HG02642 (cell line): ENCODE measurements around the gene CCDC196.

Experiments used
- ATAC-seq: cut with Tn5 transposase; IDR thresholded peaks from one replicate; pipeline ENCODE4 v1.9.1; 2021; ENCODE audit warnings: mild to moderate bottlenecking; ENCODE audit not compliant: unreplicated experiment, poor library complexity

Gene CCDC196, protein sequence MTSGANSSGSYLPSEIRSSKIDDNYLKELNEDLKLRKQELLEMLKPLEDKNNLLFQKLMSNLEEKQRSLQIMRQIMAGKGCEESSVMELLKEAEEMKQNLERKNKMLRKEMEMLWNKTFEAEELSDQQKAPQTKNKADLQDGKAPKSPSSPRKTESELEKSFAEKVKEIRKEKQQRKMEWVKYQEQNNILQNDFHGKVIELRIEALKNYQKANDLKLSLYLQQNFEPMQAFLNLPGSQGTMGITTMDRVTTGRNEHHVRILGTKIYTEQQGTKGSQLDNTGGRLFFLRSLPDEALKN

DNA sequence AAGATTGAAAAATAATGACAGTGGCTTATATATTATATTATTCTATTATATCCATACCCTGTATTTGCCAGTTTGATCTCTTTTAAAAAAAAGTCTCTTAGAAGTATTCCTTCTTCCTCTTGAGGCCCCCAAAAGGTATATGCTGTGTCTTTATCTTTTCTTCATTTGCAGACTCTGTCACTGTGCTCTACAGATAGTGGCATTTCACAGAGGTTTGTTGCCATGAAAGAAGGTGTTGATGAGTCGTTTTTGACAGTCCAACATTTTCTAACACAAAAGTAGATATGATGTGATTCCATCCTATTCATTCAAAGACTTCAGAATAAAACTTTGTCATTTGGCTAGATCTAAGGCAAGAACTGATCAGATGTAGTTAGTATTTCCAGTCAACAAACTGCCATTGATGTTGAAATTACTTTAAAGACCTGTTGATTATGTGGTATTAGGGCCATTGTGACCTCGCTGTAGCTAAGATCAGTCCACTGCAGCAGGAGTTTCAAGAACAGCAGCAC is at the start of gene CCDC196:
TSS of gene CCDC196 (plus strand) at position 462 of the 512 bp plus-strand sequence. CDS start 132 bp downstream, outside the sequence.
- ATAC-seq: no peak

DNA sequence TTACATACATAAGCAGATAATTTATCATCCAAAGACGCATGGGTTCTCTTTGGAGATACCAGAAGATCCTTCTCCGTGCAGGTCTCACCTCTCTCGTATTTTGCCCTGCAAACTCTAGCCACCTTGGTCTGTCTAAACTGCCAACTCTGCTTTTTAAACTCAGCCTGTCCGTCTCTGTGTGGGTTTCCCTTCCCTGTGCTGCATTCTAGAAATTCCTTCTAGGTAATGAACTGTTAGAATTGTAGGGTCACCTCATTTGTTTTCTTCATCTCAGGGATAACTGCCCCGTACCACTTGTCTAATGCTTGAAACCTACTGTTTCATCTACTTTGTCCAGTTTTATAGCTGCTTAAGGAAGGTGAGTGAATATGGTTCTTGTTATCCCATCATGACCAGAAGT is 45.4 kb upstream of the CCDC196 start:
- no peak for ATAC-seq

DNA sequence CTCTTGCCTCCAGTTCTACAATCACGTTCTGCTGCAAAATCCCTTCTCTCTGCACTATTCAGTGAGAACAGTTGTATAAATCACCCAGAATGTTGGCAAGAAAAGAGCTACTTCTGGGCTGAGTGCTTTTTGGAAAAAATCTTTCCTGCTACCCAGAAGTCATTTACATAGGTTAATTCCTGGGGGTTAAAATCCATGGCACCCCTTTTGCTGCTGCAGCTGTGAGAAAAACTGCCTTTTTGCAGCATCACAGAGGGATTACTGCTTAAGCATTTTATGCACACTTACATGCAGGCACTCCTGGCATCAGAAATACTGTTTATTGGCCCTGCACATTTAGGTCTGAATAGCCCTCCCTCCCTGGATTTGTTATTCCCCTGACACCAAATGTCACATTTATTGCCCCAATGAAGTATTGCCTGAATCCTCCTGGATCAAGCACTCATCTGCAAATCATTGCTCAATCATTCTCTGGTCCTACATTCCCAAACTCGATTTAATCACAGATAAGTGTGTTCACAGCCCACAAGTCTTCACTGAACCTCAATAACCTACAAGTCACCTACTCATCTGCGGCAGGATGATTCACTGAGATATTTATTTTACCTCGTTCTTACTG is 43.1 kb upstream of the CCDC196 start:
- ATAC-seq: no peak

DNA sequence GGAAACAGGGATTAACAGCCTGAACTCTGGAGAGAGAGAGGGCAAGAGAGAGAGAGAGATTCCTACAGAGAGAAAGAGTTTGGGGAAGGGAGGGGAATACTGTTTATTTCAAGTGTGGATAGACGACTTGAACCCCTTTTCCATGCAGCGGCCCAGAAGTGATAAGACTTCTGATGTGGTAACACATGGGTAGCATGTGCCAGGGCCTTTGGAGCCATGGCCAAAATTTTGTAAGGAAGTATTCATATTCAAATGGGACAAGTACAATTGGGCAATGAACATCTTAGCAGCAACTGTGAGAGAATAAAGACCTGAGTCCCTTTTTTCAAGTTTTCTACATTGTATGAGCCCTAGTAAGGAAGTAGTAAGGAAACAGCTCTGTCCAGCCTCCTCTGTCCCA is 42.4 kb upstream of the CCDC196 start:
- no peak for ATAC-seq

DNA sequence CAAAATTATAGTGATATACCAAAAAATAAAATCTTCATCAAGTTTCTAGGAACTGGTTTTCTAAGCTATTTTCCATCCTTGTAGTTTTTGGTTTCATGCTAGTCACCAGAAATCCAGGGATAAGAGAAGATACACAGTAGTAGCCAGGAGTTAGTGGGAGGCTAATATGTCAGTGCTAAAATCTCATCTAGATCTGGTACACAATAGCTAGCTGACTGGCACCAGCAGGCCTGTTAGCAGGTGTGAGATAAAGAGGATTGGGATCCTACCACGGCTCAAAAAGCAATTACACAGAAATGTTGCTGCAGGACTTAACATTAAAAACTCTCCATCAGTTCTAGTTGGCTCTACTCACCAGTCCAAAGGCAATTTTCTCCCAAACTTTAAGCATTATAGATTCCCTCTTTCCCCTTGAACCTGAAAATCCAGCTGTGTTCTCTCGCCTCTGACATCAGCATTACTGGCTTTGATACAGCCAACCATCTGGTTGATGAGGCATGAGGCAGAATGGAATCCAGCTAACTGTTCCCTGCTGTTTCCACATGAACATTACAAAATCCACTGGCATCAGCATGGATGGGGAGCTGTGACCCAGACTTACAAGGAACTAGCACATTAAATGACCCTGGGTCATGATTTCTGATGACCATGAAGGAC is 41.8 kb upstream of the CCDC196 start:
- no peak for ATAC-seq

DNA sequence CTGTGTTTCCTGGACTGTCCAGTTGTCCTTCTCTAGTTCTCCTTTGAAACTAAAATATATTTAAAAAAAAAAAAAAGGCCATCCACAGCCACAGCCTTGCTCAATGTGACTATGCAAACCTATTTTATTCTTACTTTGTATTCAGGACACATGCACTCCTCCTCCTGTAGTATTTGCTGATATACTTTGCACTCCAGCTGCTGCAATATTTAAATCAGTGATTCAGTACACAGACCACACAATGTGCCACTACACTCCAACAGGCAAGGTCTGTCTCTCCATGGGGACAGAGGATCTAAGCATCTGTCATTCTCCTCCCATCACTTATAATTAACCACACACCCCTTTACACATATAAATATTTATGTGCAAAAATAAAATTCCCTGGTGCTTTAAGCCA is 40.2 kb upstream of the CCDC196 start:
- no peak for ATAC-seq

DNA sequence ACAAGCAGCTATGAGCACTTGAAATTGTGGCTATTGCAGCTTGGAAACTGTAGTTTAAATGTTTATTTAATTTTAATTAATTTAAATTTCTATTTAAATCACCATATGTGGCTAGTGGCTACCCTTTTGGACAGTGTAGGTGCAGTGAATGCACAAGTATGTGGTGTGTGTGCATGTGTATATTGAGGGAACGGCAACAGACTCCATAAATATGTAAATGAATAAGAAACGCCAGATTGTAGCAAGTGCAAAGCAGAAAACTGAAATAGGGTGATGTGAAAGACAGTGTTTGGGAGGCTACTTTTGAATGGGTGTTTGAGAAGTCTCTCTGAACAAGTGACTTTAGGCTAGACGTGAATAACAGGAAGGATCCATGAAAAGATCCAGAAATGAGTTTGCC is 32.7 kb upstream of the CCDC196 start:
- ATAC-seq: no peak

DNA sequence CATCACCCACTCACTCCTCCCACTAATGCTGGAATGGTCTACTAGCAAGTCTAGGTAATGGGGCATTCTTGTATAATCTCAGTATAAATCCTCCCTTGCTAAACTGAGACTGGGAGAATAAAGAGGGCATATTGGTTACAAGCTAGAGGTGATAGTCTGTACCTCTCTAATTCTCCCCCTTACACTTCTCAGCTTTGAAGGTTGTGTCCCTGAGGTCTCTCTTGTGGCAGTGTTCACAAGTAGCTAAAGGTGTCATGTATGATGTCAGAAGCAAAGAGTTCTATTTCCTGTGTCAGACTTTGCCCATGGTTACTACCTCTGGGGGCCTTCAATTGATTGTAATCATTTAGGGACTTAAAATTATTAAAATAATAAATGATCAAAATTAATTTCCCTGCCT is 26.6 kb upstream of the CCDC196 start:
- ATAC-seq: no peak

DNA sequence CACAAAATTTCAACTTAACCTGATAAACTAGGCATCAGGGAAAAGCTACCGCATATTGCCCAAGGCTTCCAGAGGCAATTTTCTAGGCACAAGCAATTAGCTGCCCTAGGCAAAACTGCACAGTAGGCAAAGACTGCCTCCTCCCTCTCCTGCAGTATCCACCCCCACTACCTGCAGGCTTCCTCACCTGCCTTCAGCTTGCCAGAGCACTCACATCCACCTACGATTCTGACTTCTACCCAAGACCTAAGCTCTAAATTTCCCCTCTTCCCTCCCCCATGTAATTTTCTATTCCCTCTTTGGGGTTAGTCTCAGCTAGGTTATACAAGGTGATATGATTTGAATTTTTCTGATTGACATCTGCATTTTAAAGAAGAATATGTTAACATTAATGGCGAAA is 21.9 kb upstream of the CCDC196 start:
- no peak for ATAC-seq

DNA sequence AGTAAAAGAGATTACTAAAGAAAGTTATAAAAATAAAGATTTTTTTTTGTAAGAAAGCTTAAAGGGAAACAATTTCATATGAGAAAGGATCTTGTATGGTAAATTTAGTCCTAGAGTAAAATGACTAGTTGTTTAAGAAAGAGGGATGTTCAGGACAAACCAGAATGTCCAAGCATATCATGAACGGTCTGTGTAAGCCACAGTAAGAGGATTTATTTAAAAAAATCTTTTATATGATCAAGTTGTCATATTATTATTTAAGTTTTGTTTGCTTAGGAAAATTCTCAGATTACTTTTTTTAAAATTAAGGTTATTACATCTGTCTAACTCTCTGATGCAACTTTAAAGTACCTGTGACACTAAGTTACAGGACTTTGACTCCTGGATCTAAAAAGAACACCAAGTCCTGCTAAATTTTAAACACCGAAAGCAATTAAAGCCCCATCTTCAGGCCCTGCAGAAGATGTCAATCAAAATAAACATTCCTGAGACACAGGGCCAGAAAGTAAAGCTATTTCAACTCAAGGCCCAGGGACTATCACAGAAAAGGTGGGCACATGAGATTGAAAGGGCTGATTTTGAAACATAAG is 17.3 kb upstream of the CCDC196 start:
- ATAC-seq: no peak

DNA sequence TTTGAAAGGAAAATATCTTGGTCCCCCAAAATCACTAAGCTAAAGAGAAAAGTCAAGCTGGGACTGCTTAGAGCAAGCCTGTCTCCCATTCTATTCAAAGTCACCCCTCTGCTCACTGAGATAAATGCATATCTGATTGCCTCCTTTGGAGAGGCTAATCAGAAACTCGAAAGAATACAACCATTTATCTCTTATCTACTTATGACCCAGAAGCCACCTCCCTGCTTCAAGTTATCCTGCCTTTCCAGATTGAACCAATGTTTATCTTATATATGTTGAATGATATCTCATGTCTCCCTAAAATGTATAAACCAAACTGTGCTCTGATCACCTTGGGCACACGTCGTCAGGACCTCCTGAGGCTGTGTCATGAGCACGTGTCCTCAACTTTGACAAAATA is 14.6 kb upstream of the CCDC196 start:
- ATAC-seq: no peak

DNA sequence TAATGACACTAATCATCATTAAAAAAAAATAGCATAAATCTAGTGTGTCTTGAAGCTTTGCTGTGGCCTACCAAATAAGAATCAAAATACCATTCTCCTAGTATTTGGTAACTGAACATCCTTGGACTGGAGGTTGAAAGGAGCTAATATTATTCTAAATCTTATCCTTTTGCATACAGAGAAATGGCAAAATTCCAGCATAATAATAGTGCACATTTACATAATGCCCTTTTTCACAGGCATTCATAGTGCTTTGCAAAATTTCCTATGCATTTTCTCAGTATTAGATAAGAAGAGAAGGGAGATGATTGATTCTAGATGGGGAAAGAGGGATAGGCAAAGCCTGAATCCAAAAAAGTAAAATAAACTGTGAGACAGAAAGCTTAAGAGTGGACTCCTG is 13.9 kb upstream of the CCDC196 start:
- ATAC-seq: no peak

DNA sequence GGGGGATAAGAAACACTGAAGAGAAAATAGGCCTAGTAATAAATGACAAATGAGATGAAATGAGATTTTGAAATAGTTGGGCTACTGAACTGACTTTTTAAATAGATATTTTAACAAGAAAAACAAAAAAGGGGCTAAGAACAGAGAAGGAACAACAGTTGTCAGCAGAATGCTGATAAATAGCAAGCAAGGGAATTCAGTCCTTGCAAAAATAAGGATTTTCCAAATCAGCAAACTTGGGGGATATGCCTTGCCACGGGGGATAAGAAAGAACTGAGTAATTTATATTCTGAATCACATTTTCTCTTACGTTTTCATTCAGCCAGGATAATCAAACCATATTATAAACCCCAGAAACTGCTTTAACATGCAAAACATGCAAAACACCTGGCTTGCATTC is 12.9 kb upstream of the CCDC196 start:
- ATAC-seq: no peak

DNA sequence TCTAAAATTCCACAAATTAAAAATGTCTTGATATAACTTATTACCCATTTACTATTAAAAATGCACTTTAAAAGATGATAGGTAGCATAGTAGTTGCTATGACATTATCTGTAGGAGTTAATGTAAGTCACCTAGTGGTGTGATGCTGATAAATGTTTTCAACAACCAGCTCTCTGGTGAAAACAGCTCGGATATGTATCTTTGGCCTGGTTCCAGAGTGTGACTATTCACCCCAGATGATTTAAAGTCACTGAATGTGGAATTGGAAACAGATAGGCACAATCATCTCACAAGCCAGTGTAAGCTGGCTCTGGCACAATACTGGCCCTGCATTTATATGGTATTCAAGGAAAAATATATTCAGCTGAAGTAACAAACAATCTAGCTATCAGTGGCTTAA is 9.2 kb upstream of the CCDC196 start:
- no peak for ATAC-seq

DNA sequence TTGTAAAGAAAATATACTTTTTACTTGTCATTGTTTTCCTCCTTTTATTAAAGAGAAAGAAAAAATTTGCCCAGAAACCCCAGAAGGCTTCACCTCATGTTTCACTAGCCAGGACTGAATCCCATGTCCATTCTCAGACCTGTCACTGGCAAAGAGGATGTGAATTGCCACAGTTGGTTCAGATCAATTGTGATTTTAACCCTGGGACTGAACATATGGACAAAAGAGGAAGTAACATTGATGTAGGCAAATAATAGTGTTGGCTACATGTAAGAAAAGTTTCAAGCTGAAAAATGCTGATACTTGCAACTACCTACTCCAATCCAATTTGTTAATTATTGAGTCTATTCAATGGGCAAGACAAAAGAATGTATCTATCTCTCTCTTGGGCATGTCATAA is 8.6 kb upstream of the CCDC196 start:
- ATAC-seq: no peak

DNA sequence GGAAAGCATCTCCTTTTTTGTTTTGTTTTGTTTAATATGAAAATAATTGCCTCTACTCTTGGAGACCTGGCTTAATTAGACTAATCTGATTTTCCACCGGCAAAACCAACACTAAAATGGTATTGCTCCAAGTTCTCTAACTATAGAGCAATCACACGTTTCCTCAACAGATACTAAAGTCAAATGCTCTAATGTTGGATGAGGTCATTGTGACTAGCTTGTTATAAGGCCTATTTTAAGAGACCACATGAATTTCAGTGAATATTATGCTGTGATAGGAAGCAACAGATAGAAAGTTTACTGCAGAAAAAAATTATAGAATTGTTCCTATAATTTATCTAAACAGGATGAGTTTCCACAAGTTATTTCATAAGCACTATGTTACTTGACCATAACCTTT is 3.3 kb upstream of the CCDC196 start:
- no peak for ATAC-seq

DNA sequence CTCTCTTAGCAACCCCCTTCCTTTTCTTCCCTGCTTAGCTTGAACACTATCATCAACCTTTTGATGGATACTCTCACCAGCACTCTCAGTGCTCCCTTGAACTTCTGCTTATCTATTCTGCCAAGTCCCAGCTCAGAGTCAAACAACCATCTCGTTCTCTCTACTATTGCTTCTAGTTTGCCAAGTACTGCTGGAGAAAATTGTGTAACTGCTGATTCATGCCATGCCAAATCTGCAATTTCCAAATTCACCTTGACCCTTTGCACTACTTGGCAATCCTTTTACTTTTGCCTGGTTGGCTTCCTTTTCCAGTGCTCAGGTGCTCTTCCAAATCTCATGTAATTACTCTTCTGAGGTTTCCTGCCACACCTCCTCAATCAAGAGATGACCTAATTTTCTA is 2.8 kb upstream of the CCDC196 start:
- ATAC-seq: no peak

DNA sequence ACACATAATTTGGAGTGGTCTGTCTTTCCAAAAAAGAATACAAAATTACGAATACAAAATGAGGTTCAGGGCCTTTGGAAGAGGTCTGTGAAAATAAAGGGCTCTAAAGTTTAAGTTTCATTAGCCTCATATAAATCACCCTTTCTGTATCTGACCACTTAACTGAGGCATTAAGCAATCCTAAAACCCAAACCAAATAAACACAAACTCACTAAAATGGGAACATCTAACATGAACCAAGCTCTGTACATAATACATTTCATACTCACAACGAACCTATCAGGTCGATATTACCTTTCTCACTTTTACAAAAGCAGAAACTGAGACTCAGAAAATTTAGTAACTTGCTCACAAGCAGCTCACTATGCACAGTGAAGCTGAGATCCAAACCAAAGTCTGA is 1.1 kb upstream of the CCDC196 start:
- no peak for ATAC-seq

DNA sequence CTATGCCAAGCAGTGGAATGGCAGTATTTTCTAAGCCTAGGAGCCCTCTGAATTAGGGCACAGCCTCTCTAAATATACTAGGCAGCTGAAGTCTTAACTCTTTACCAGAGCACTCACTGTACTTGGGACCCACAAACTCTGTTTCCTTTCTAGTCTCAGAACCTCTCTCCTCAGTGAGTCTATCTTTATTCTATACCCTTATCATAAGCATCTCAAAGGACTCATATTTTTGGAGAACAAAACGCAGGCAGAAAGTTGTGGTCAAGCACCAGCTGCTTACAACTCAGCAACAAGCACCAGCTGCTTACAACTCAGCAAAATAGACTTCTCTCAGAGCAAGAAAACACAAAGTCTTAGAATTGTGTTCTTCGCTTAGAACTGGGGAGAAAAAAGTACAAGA is 993 bp downstream of the CCDC196 start:
- no peak for ATAC-seq

DNA sequence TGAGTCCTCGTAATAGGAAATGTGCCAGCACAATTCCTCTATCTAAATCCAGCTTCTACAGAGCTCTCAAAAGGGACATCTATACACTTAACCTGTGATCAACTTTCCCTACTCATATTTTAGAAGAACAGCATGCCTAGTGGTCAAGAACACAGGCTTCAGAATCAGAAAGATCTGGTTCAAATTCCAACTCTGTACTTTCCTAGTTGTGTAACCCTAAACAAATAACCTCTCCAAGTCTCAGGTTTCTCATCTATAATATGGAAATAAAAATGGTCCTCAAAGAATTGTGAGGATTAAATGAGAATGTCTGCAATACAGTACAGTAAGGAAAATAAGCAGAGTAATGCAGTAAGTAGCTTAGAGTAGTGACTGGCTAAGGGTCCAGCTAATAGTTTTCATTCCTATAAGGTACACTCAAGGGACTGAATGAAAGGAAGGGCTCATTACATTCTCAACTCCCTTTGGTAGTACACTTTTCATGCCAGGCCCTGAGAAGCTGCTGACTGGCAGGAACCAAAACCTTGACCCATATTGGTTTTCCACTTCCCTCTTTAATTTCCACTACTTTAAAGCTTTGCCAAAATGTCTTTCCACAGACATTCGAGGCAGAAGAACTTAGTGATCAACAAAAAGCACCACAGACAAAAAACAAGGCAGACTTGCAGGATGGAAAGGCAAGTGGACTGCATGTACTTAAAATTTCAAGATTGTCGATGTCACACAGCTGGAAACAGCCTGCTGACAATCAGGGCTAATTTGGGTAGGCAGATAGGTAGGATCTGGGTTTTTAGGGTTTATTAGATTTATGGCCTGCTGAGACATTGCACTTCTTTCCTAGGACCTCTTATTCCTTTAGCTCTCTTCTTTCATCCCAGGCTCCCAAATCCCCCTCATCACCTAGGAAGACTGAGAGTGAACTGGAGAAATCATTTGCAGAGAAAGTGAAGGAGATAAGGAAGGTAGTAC is 4.3 kb downstream of the CCDC196 start:
- ATAC-seq: no peak
